ENCODE results near the gene CGN. TPM values are rescaled to one million over a fixed set of nuclear protein-coding genes. Genes with fewer than 3 reads are reported as not detected.

Gene CGN
- total RNA-seq, 1 experiment from 2014 or later, result 30.9 TPM

- no peak overlapping the region for H2AFZ ChIP-seq (ENCODE audit: low read length)
- no peaks in the 10 kb centered on the region for H3K79me1 ChIP-seq (ENCODE audit: insufficient read depth, low read depth, low read length, poor library complexity, severe bottlenecking)
- H2BK20ac ChIP-seq (ENCODE audit: low read depth, low read length, poor library complexity, severe bottlenecking), result no peak overlapping the region
- H4K5ac ChIP-seq (ENCODE audit: insufficient read length, low read depth, low read length), result no peak overlapping the region
- H3K9me3 ChIP-seq (ENCODE audit: control insufficient read depth, low read depth, low read length), result no peaks in the 10 kb centered on the region
- H3K4me1 Mint-ChIP-seq, result peaks cover 29 to 30% of the 10 kb centered on the region in 2 experiments
- H3K4ac ChIP-seq (ENCODE audit: low read depth, low read length), result no peak overlapping the region
- no peak overlapping the region for H2BK120ac ChIP-seq (ENCODE audit: low read depth, low read length, poor library complexity, severe bottlenecking)
- no peaks in the 10 kb centered on the region for H3K27me3 ChIP-seq (ENCODE audit: insufficient read depth, low read length)
- no peak overlapping the region for H3K4me3 Mint-ChIP-seq
- H3K4me2 ChIP-seq (ENCODE audit: insufficient read depth, insufficient read length, low read length), result no peak overlapping the region
- H3K9ac ChIP-seq (ENCODE audit: extremely low read depth, insufficient read length, low read length), result no peak overlapping the region
- no peak overlapping the region for H4K8ac ChIP-seq (replicated peaks; ENCODE audit: insufficient read length, low read depth, low read length)
- no peaks in the 10 kb centered on the region; the same call in 1 of the 2 replicates for H3K27me3 Mint-ChIP-seq (ENCODE audit: low read depth)
- no peak overlapping the region for H2BK12ac ChIP-seq (ENCODE audit: insufficient read length, low read depth, low read length)
- no peak overlapping the region for H4K91ac ChIP-seq (ENCODE audit: insufficient read length, low read depth, low read length)
- TF ChIP-seq CTCF (conservative IDR thresholded peaks at IDR 0.05), result no peak
- H3K79me2 ChIP-seq (ENCODE audit: insufficient read depth, low read length), result no peaks in the 10 kb centered on the region
- H3K36me3 Mint-ChIP-seq (ENCODE audit: insufficient read depth in 1 of 3, low read depth in 3 of 3), result no peaks in the 10 kb centered on the region; a peak in 2 of 7 replicates
- H3T11ph ChIP-seq (ENCODE audit: low read length), result no peak overlapping the region
- no peak overlapping the region for H2BK15ac ChIP-seq (ENCODE audit: low read depth, low read length)
- peak; percentile 43 for DNase-seq
- H3K23me2 ChIP-seq (ENCODE audit: insufficient read length, low read depth, low read length, poor library complexity, severe bottlenecking), result peaks cover 21% of the 10 kb centered on the region
- H3K56ac ChIP-seq (ENCODE audit: insufficient read length, low read depth, low read length), result no peak overlapping the region
- H3K27ac Mint-ChIP-seq, result no peak overlapping the region
- WGBS (ENCODE audit: extremely low coverage, insufficient read length, low lambda C conversion rate), result no CpG with 5 or more reads among the region's 6 CpGs
- H3K18ac ChIP-seq (ENCODE audit: insufficient read length, low read depth, low read length), result no peak overlapping the region
- no peaks in the 10 kb centered on the region for H3K9me3 Mint-ChIP-seq
- H2BK5ac ChIP-seq (ENCODE audit: insufficient read length, low read length), result no peak overlapping the region
- H3K14ac ChIP-seq (ENCODE audit: insufficient read depth, low read length), result no peak overlapping the region
- H3K4me1 ChIP-seq (ENCODE audit: insufficient read depth, low read length), result peaks cover 9% of the 10 kb centered on the region; the same call in 1 of the 2 replicates
- H3K27ac ChIP-seq (ENCODE audit: insufficient read length, low read depth, low read length), result no peak overlapping the region
- no peaks in the 10 kb centered on the region for H4K20me1 ChIP-seq (ENCODE audit: control insufficient read depth, insufficient read depth, insufficient read length)
- no peak overlapping the region for H3K23ac ChIP-seq (ENCODE audit: insufficient read length, low read depth, low read length)
- H2AK5ac ChIP-seq (ENCODE audit: insufficient read length, low read length), result no peak overlapping the region
These were observed 2.4 kb upstream of the CGN start for GRCh38 chr1:151508833-151509232.
